Measurements from ENCODE around the gene RIT1.
A peak's percentile ranks its signal among the peaks of the same experiment; 100 is the strongest.

Gene RIT1

DNA sequence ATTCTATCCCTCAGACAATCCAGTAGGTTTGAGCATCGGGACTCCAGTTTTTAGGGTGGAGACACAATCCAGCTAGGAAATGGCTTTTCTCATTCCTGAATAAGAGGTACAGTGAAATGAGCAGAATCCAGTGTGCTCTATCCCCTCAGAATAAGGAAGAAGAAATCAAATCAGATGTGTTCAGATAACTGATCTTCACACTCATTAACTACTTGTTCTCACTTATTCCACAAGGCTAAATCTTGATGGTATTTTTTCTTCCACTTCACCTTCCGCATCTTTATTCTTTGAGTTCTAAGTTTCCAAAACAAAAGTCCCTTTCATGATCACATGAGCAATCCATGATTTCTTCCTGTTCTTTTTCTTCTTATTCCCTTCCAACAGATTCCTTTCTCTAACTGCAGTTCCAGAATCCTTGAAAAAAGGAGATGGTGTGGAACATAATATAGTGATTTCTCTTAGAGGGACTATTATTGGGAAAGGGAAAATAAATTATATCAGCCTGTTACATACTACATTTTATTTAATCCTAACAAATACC is 50.1 kb downstream of the RIT1 start:
- Histone ChIP-seq H3K9ac (ENCODE audit: low read depth, low read length, poor library complexity, severe bottlenecking) (no peak overlapping the region), H4K20me1 (ENCODE audit: insufficient read depth, low read length, poor library complexity, severe bottlenecking) (peaks cover 2% of the 10 kb centered on the region), H3K4me1 (ENCODE audit: insufficient read depth, low read length, poor library complexity, severe bottlenecking) (peaks cover 8% of the 10 kb centered on the region), H3K27me3 (ENCODE audit: insufficient read depth, low read length, poor library complexity, severe bottlenecking) (no peaks in the 10 kb centered on the region), H3K4me2 (ENCODE audit: low read depth, low read length, poor library complexity, severe bottlenecking) (no peak overlapping the region), H3K79me2 (ENCODE audit: insufficient read depth, low read length) (peaks cover 16% of the 10 kb centered on the region), H2AFZ (ENCODE audit: low read length) (0 out of 2 replicates have a peak overlapping the region, but pooled peaks have one; percentile 18), H3F3A (ENCODE audit: low read depth) (no peaks in the 10 kb centered on the region; the same call in 1 of the 2 replicates), H3K36me3 (ENCODE audit: insufficient read depth, low read length) (no peaks in the 10 kb centered on the region), H3K9me3 (ENCODE audit: insufficient read depth, low read depth, low read length) (no peaks in the 10 kb centered on the region), H3K4me3 (ENCODE audit: low read length, poor library complexity, severe bottlenecking) (no peak overlapping the region), H3K9me2 (replicated peaks; ENCODE audit: low read depth, low read length) (no peaks in the 10 kb centered on the region)
- TF ChIP-seq, protein P1, sequence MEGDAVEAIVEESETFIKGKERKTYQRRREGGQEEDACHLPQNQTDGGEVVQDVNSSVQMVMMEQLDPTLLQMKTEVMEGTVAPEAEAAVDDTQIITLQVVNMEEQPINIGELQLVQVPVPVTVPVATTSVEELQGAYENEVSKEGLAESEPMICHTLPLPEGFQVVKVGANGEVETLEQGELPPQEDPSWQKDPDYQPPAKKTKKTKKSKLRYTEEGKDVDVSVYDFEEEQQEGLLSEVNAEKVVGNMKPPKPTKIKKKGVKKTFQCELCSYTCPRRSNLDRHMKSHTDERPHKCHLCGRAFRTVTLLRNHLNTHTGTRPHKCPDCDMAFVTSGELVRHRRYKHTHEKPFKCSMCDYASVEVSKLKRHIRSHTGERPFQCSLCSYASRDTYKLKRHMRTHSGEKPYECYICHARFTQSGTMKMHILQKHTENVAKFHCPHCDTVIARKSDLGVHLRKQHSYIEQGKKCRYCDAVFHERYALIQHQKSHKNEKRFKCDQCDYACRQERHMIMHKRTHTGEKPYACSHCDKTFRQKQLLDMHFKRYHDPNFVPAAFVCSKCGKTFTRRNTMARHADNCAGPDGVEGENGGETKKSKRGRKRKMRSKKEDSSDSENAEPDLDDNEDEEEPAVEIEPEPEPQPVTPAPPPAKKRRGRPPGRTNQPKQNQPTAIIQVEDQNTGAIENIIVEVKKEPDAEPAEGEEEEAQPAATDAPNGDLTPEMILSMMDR (conservative IDR thresholded peaks at IDR 0.05; ENCODE audit: low read length): no peak
- TF ChIP-seq EZH2phosphoT487 (IDR thresholded peaks at IDR 0.05; ENCODE audit: borderline replicate concordance): no peak

DNA sequence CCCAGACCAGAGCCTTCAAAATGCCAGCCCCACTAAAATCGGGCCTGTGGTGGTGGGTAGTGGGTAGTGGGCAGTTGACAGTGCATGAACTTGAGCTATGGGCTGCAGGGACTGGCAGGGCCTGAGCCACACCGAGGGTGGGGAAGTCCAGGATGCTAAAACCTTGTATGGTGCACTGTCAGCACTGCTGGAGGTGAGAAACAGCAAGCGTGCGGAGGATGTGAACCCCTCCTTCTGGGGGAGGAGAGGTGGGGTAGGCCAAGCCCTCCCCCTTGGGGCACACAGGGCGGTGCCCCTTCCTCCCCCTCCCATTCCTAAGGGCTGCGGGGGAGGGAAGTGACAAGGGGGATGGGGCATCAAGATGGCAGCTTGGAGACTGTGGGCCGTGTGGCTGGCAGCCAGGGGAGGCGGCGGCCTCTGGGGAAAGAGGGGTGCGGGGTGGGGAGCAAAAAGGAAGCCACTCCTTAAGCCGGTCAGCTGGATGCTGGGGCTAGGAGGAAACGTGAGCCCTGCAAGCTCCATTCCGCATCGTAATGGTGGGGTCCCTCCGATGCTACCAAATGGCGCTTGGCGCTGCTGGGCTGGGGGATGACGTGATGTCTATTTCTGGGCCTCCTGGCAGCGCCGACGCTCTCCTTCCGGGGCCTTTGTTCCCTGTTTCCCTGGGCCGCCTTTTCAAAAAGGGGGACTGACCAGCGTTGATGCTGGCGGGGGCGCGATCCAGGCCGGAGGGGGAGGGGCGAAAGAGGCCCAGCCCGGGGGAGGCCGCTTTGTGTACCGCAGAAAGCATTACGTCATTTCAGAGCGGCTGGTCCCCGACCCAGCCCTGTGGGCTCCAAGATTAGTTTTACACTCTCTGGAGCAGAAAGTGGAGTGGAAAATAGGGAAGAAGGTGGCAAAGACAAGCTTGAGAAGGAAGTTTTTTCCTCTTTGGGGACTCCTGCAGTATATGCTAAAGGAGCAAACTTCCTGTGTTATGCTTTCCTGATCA is 51.0 kb downstream of the RIT1 start:
- 0 out of 2 replicates have a peak overlapping the region, but pooled peaks have one; percentile 44 for H2AFZ ChIP-seq (ENCODE audit: low read length)
- H3K4me1 ChIP-seq (ENCODE audit: insufficient read depth, low read length, poor library complexity, severe bottlenecking): peaks cover 13% of the 10 kb centered on the region
- H4K20me1 ChIP-seq (ENCODE audit: insufficient read depth, low read length, poor library complexity, severe bottlenecking): peaks cover 4% of the 10 kb centered on the region
- H3K27me3 ChIP-seq (ENCODE audit: insufficient read depth, low read length, poor library complexity, severe bottlenecking): no peaks in the 10 kb centered on the region
- no peak overlapping the region for H3K4me3 ChIP-seq (ENCODE audit: low read length, poor library complexity, severe bottlenecking)
- H3K9me2 ChIP-seq (replicated peaks; ENCODE audit: low read depth, low read length): no peaks in the 10 kb centered on the region
- H3K9ac ChIP-seq (ENCODE audit: low read depth, low read length, poor library complexity, severe bottlenecking): no peak overlapping the region
- no peaks in the 10 kb centered on the region for H3K36me3 ChIP-seq (ENCODE audit: insufficient read depth, low read length)
- no peaks in the 10 kb centered on the region for H3K9me3 ChIP-seq (ENCODE audit: insufficient read depth, low read depth, low read length)
- no peak overlapping the region for H3K4me2 ChIP-seq (ENCODE audit: low read depth, low read length, poor library complexity, severe bottlenecking)
- H3F3A ChIP-seq (ENCODE audit: low read depth): no peaks in the 10 kb centered on the region; the same call in 1 of the 2 replicates
- TF ChIP-seq EZH2phosphoT487 (IDR thresholded peaks at IDR 0.05; ENCODE audit: borderline replicate concordance): no peak
- TF ChIP-seq, protein P1 (conservative IDR thresholded peaks at IDR 0.05; ENCODE audit: low read length): no peak
- peaks cover 25% of the 10 kb centered on the region for H3K79me2 ChIP-seq (ENCODE audit: insufficient read depth, low read length)

DNA sequence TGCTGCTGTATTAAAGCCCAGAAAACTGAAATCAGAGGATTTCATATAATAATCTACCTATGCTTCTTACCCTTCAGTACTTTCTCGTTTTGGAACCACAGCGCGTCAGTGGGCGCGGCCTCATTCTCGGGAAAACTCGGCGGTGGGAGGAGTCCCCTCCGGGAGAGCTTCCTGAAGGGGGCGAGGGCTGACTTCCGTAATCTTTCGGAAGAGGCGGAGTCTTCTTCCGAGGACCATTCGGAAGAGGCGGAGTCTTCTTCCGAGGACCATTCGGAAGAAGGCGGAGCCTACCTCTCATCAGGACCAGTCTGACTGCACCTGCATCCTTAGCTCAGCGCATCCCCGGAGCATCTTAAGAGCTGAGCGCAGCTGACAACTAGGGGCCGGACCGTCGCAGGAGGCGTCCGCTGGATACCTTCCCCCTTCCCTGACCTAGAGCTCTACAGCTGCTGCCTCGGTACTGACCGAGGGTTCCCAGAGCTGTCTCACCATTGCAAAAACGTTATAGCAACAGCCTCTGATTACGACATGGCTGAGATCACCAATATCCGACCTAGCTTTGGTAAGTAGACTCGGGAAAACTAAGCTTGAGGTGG is 51.8 kb downstream of the RIT1 start, which contains the start of gene SYT11:
Gene SYT11 (plus strand): TSS at position 334 of the 596 bp plus-strand sequence. CDS start 195 bp downstream, at position 529.
- H3F3A ChIP-seq (ENCODE audit: low read depth): no peaks in the 10 kb centered on the region; the same call in 1 of the 2 replicates
- H3K4me3 ChIP-seq (ENCODE audit: low read length, poor library complexity, severe bottlenecking): peak within 1 kb of the TSS; percentile 81
- H3K79me2 ChIP-seq (ENCODE audit: insufficient read depth, low read length): peaks cover 33% of the 10 kb centered on the region
- peak within 1 kb of the TSS; percentile 87 for H3K4me2 ChIP-seq (ENCODE audit: low read depth, low read length, poor library complexity, severe bottlenecking)
- H3K4me1 ChIP-seq (ENCODE audit: insufficient read depth, low read length, poor library complexity, severe bottlenecking): peaks cover 14% of the 10 kb centered on the region
- no peaks in the 10 kb centered on the region for H3K9me2 ChIP-seq (replicated peaks; ENCODE audit: low read depth, low read length)
- peak within 1 kb of the TSS; percentile 77 for H3K9ac ChIP-seq (ENCODE audit: low read depth, low read length, poor library complexity, severe bottlenecking)
- H3K27me3 ChIP-seq (ENCODE audit: insufficient read depth, low read length, poor library complexity, severe bottlenecking): no peaks in the 10 kb centered on the region
- TF ChIP-seq, protein P1 (conservative IDR thresholded peaks at IDR 0.05; ENCODE audit: low read length): no peak
- no peak for TF ChIP-seq EZH2phosphoT487 (IDR thresholded peaks at IDR 0.05; ENCODE audit: borderline replicate concordance)
- H3K36me3 ChIP-seq (ENCODE audit: insufficient read depth, low read length): peaks cover 3% of the 10 kb centered on the region; the same call in 1 of the 2 replicates
- peaks cover 4% of the 10 kb centered on the region for H4K20me1 ChIP-seq (ENCODE audit: insufficient read depth, low read length, poor library complexity, severe bottlenecking)
- H2AFZ ChIP-seq (ENCODE audit: low read length): peak within 1 kb of the TSS; percentile 93
- H3K9me3 ChIP-seq (ENCODE audit: insufficient read depth, low read depth, low read length): no peaks in the 10 kb centered on the region
